MM.1S (cell line): ENCODE measurements around the gene ELF4.

Experiments
- CTCF ChIP-seq: fragments of 300-600 bp; sonication (generic); IDR thresholded peaks from 2 replicates; pipeline ENCODE4 v1.5.1; 2016; ENCODE audit warnings: antibody characterized with exemption, low read length, mixed read lengths
- EZH2 ChIP-seq: fragments of 300-600 bp; sonication (generic); optimal IDR thresholded peaks from 2 replicates; pipeline ENCODE3; 2017; ENCODE audit warnings: low read depth, mild to moderate bottlenecking, antibody characterized with exemption, low read length, mixed read lengths
- EZH2phosphoT487 ChIP-seq: fragments of 300-600 bp; sonication (generic); IDR thresholded peaks from 2 replicates; pipeline ENCODE4 v1.6.1; 2018; ENCODE audit warnings: antibody characterized with exemption, low read length

DNA sequence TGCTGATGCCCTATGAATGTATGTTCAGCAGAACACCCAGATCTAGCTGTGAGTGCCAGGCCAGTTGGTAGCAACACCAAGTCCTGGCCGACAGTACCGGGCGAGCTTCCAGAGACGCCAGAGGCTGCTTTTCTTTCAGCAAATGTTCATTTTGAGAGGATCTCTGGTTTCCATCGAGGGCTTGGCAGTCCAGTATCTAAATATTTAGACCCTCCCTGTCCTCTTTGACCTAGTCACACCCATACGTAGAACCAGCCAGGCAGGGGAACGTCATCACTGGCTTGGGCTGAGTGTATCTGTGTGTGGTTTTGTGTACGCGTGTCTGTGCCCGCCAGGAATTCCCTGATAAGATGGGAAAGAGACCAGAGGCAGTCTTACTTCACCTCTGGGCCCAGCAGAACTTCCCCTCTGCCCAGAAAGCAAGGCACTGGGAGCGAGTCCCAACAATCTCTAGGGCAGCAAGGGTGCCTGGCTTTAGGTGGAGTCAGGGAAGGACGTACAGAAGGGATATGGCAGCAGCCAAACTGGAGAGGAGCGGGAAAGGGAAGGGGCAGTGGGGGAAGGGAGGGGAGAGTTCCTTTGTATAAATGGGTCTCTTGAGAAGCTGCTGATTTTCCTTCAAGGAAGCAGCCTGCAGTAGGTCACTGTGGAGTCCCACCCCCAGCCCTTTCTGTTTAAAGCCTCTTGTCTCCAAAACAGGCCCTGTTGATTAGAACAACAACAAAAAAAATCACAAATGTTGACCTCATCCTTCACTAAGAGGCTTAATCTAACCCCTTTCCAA is 15.0 kb upstream of the ELF4 start:
- TF ChIP-seq CTCF (no peak), EZH2 (no peak), EZH2phosphoT487 (no peak)
